GM23338 (cell line): ENCODE measurements around the gene GTSE1. TPM values are rescaled to one million over a fixed set of nuclear protein-coding genes. Genes with fewer than 3 reads are reported as not detected.

ENCODE experiments used
- ATAC-seq: fragments of 200-7000 bp; cut with Tn5 transposase; 3 replicates; pipeline ENCODE4 v1.9.1; 2020
- DNase-seq: peaks from one replicate; pipeline ENCODE4 v3.0.0-alpha.2; 2015; ENCODE audit warnings: low spot score
- H2AFZ ChIP-seq: fragments of 200-600 bp; sonication (generic); 2 replicates; pipeline ENCODE4 v1.8.0; 2016; ENCODE audit warnings: antibody characterized with exemption, mild to moderate bottlenecking, moderate library complexity
- H3F3A ChIP-seq: fragments of 200-600 bp; sonication (generic); replicated peaks from 2 replicates; pipeline ENCODE4 v1.8.0; 2017; ENCODE audit warnings: antibody characterized with exemption, mixed run types, low read depth
- H3K27ac ChIP-seq: fragments of 200-600 bp; sonication (generic); 2 replicates; pipeline ENCODE4 v1.6.1; 2016; ENCODE audit warnings: low read depth
- H3K27me3 ChIP-seq: fragments of 200-600 bp; sonication (generic); 2 replicates; pipeline ENCODE4 v1.8.0; 2016; ENCODE audit warnings: mild to moderate bottlenecking, mixed run types, moderate library complexity; ENCODE audit not compliant: insufficient read depth
- H3K36me3 ChIP-seq: fragments of 200-600 bp; sonication (generic); 2 replicates; pipeline ENCODE4 v1.8.0; 2016; ENCODE audit warnings: mild to moderate bottlenecking; ENCODE audit not compliant: insufficient read depth
- H3K4me1 ChIP-seq: fragments of 200-600 bp; sonication (generic); 2 replicates; pipeline ENCODE4 v1.8.0; 2016; ENCODE audit warnings: mild to moderate bottlenecking, moderate library complexity; ENCODE audit not compliant: insufficient read depth
- H3K4me2 ChIP-seq: fragments of 200-600 bp; sonication (generic); 2 replicates; pipeline ENCODE4 v1.7.1; 2017; ENCODE audit warnings: mixed run types
- H3K4me3 ChIP-seq: fragments of 200-600 bp; sonication (generic); 2 replicates; pipeline ENCODE4 v1.6.1; 2016; ENCODE audit warnings: mixed run types
- H3K79me2 ChIP-seq: fragments of 200-600 bp; sonication (generic); replicated peaks from 2 replicates; pipeline ENCODE4 v1.8.0; 2017; ENCODE audit warnings: mild to moderate bottlenecking; ENCODE audit not compliant: insufficient read depth
- H3K9me2 ChIP-seq: fragments of 200-600 bp; sonication (generic); 2 replicates; pipeline ENCODE4 v1.8.0; 2017; ENCODE audit not compliant: insufficient read depth
- H4K20me1 ChIP-seq: fragments of 200-600 bp; sonication (generic); replicated peaks from 2 replicates; pipeline ENCODE4 v1.8.0; 2017; ENCODE audit warnings: mild to moderate bottlenecking; ENCODE audit not compliant: insufficient read depth
- H3K27ac Mint-ChIP-seq: 2 replicates; pipeline ENCODE4 v1.8.0; 2020; ENCODE audit warnings: inconsistent platforms, mild to moderate bottlenecking, moderate library complexity, mixed read lengths
- H3K27me3 Mint-ChIP-seq: 3 replicates; pipeline ENCODE4 v1.8.0; 2022; ENCODE audit warnings: low read depth, mild to moderate bottlenecking, moderate library complexity, mixed read lengths, inconsistent platforms; ENCODE audit not compliant: insufficient read depth, poor library complexity
- H3K36me3 Mint-ChIP-seq: 3 replicates; pipeline ENCODE4 v1.8.0; 2021; ENCODE audit warnings: low read depth, mild to moderate bottlenecking, inconsistent platforms, moderate library complexity, mixed read lengths
- H3K4me1 Mint-ChIP-seq: 3 replicates; pipeline ENCODE4 v1.8.0; 2020; ENCODE audit warnings: mild to moderate bottlenecking, inconsistent platforms, mixed read lengths
- H3K4me3 Mint-ChIP-seq: 3 replicates; pipeline ENCODE4 v1.8.0; 2021; ENCODE audit warnings: moderate library complexity, mild to moderate bottlenecking, inconsistent platforms, mixed read lengths
- H3K9me3 Mint-ChIP-seq: 3 replicates; pipeline ENCODE4 v1.8.0; 2020; ENCODE audit warnings: moderate library complexity, mild to moderate bottlenecking, inconsistent platforms, mixed read lengths
- CREB1 ChIP-seq: fragments of 250-450 bp; sonication (Bioruptor Pico); IDR thresholded peaks from 2 replicates; pipeline ENCODE4 v1.5.0; 2020; ENCODE audit warnings: low read depth, mild to moderate bottlenecking, moderate library complexity
- CTCF ChIP-seq, 2 experiments: fragments of 200-600 bp in 1 of 2; sonication (generic) in 1 of 2; conservative IDR thresholded peaks; 2 replicates each; pipeline versions ENCODE4 v1.5.1 to v1.6.1; 2016 to 2017; ENCODE audit warnings: antibody characterized with exemption in 2 of 2, low read depth in 2 of 2, mild to moderate bottlenecking in 2 of 2, moderate library complexity in 1 of 2
- ETS1 ChIP-seq: IDR thresholded peaks from 2 replicates; pipeline ENCODE4 v1.6.1; 2016; ENCODE audit warnings: antibody characterized with exemption
- EZH2 ChIP-seq: fragments of 200-600 bp; sonication (generic); IDR thresholded peaks from one replicate; pipeline ENCODE4 v1.8.0; 2017; ENCODE audit warnings: antibody characterized with exemption, mild to moderate bottlenecking, low read depth; ENCODE audit not compliant: unreplicated experiment
- EZH2phosphoT487 ChIP-seq: fragments of 200-600 bp; sonication (generic); IDR thresholded peaks from one replicate; pipeline ENCODE4 v1.8.1; 2018; ENCODE audit warnings: antibody characterized with exemption; ENCODE audit not compliant: unreplicated experiment
- JUNB ChIP-seq: IDR thresholded peaks from one replicate; pipeline ENCODE4 v1.6.1; 2016; ENCODE audit warnings: antibody characterized with exemption; ENCODE audit not compliant: unreplicated experiment
- NANOG ChIP-seq: IDR thresholded peaks from 2 replicates; pipeline ENCODE4 v1.6.1; 2016; ENCODE audit warnings: antibody characterized with exemption, borderline replicate concordance
- POLR2AphosphoS5 ChIP-seq: IDR thresholded peaks from 2 replicates; pipeline ENCODE4 v1.6.1; 2016; ENCODE audit warnings: antibody characterized with exemption, low read depth
- REST ChIP-seq: IDR thresholded peaks from one replicate; pipeline ENCODE4 v1.6.1; 2018; ENCODE audit warnings: antibody characterized with exemption; ENCODE audit not compliant: unreplicated experiment
- STAT1 ChIP-seq: IDR thresholded peaks from one replicate; pipeline ENCODE4 v1.6.1; 2016; ENCODE audit warnings: antibody characterized with exemption; ENCODE audit not compliant: unreplicated experiment
- ZNF114 ChIP-seq: fragments of 250-450 bp; sonication (Bioruptor Pico); IDR thresholded peaks from 2 replicates; pipeline ENCODE4 v1.5.0; 2020; ENCODE audit warnings: mild to moderate bottlenecking, moderate library complexity
- ZNF331 ChIP-seq: fragments of 250-450 bp; sonication (Bioruptor Pico); IDR thresholded peaks from 2 replicates; pipeline ENCODE4 v1.5.0; 2020; ENCODE audit warnings: low read depth, mild to moderate bottlenecking, moderate library complexity
- ZNF462 ChIP-seq: fragments of 250-450 bp; sonication (Bioruptor Pico); IDR thresholded peaks from 2 replicates; pipeline ENCODE4 v1.5.0; 2020; ENCODE audit warnings: mild to moderate bottlenecking, moderate library complexity
- polyA plus RNA-seq: library from polyadenylated mRNA; unstranded; fragments of >200 nt; fragmentation: Nextera tagmentation; extraction: Ambion mirVana; gene quantifications from 2 replicates; pipeline ENCODE4 v1.2.1, GENCODE V29; 2016
- total RNA-seq: library from RNA; depleted of rRNA; stranded (reverse); fragments of >200 nt; shearing (Covaris generic); gene quantifications from 2 replicates; pipeline ENCODE4 v1.2.3, GENCODE V29; 2014

GTSE1 gene
- total and polyA plus RNA-seq, 2 experiments from 2014 or later = 26.3 to 28.6 TPM

GRCh38 chr22:46351767-46352166 lies 55.1 kb downstream of the GTSE1 start:
- Histone ChIP-seq H3K4me1 (no peaks in the 10 kb centered on the region), H3K4me3 (no peak overlapping the region), H3K36me3 (peaks cover 13% of the 10 kb centered on the region), H3K27me3 (no peaks in the 10 kb centered on the region), H2AFZ (no peak overlapping the region), H3K4me2 (no peak overlapping the region), H3F3A (peaks cover 6% of the 10 kb centered on the region; the same call in 1 of the 2 replicates), H3K9me2 (no peaks in the 10 kb centered on the region), H4K20me1 (peaks cover 4% of the 10 kb centered on the region), H3K79me2 (0 out of 2 replicates have a peak, but pooled peaks cover 2% of the 10 kb centered on the region), H3K27ac (no peak overlapping the region)
- Mint-ChIP-seq H3K27me3 (peaks cover 8% of the 10 kb centered on the region), H3K4me3 (no peak overlapping the region), H3K36me3 (peaks cover 69% of the 10 kb centered on the region), H3K9me3 (no peaks in the 10 kb centered on the region; the same call in 2 of the 3 replicates), H3K27ac (no peak overlapping the region), H3K4me1 (no peaks in the 10 kb centered on the region)
- ATAC-seq (no peak), DNase-seq (no peak)
- no peak for TF ChIP-seq EZH2
- no peak for TF ChIP-seq JUNB
- TF ChIP-seq CTCF (conservative IDR thresholded peaks at IDR 0.05; ENCODE audit: low read depth in 2 of 2) = no peak
- TF ChIP-seq ETS1 = no peak
- no peak for TF ChIP-seq CREB1 (CRISPR knock-in tag)
- TF ChIP-seq STAT1 = no peak
- TF ChIP-seq NANOG = no peak
- no peak for TF ChIP-seq ZNF331 (CRISPR knock-in tag)
- TF ChIP-seq REST = no peak
- no peak for TF ChIP-seq ZNF114
- TF ChIP-seq POLR2AphosphoS5 = no peak
- no peak for TF ChIP-seq ZNF462
- TF ChIP-seq EZH2phosphoT487 = no peak
